Measurements from ENCODE around the gene RAC3. TPM values are rescaled to one million over a fixed set of nuclear protein-coding genes. Genes with fewer than 3 reads are reported as not detected.

Gene RAC3
- total RNA-seq, 2 experiments from 2014 or later: 6.4 to 6.8 TPM

DNA sequence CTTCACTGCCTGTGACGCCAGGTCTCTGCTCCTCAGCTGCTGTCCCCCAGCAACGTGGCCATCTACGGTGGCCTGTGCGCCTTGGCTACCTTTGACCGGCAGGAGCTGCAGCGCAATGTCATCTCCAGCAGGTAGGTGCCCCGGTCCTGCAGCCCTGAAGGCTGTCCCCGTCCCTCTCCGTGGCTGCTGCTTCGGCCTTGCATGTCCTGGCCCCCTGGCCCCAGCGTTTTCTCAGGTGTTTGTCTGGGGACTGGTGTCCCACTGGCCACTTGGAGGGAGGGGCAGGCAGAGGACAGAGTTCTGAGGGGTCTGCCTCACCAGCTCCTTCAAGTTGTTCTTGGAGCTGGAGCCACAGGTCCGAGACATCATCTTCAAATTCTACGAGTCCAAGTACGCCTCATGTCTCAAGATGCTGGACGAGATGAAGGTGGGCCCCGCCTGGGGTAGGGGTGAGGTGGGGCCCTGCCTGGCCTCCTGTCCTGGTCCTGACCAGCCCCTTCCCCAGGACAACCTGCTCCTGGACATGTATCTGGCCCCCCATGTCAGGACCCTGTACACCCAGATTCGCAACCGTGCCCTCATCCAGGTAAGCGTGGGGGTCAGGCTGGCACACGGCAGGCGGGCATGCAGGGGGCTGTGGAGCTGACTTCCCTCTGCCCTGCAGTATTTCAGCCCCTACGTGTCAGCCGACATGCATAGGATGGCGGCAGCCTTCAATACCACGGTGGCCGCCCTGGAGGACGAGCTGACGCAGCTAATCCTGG, 24.7 kb downstream of the RAC3 start:
- H3K9me3 Mint-ChIP-seq (ENCODE audit: low read depth): no peaks in the 10 kb centered on the region
- H3K36me3 Mint-ChIP-seq: peaks cover 3% of the 10 kb centered on the region
- H3K27me3 Mint-ChIP-seq: no peaks in the 10 kb centered on the region
- CTCF ChIA-PET: interaction anchor here (1.5 kb wide), 1 partner anchor 26 kb away, joined by 4 read pairs; no protein-coding TSS in a partner anchor
- ATAC-seq (no peak), DNase-seq (no peak)
- H3K4me1 Mint-ChIP-seq: peaks cover 18% of the 10 kb centered on the region
- no peak overlapping the region for H3K4me3 Mint-ChIP-seq
- H3K27ac Mint-ChIP-seq: no peak overlapping the region

DNA sequence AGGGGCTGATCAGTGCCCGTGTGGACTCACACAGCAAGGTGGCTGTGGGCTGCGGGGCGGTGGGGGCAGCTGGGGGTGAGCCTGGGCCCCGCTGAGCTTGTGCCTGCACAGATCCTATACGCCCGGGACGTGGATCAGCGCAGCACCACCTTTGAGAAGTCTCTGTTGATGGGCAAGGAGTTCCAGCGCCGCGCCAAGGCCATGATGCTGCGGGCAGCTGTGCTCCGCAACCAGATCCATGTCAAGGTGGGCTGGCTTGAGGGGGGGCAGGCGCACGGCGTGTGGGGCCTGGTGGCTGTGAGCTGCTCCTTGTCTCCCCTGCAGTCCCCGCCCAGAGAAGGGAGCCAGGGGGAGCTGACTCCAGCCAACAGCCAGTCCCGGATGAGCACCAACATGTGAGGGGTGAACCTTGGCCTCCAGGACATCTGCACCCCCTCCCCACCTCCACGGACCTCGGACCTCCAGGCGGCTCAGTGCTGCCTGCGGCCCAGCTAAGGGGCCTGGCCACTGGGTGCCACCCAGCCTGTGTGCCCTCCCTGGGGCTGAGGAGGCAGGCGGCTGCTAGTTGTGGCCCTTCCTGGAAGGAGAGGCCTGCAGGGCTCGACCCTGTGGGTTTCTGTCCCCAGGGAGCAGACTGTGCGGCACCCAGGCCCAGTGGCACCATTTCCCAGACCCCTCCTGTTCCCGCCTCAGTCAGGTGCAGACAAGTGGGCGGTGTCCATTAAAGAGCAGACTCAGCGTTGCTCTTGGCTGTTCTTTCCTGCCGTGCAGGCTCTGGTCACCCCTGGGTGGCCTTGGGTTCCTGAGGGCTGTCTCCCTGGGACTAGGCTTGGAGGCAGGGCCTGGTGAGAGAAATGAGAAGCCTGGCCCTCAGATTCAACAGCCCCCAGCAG, 25.5 kb downstream of the RAC3 start:
- H3K27me3 Mint-ChIP-seq: no peaks in the 10 kb centered on the region
- H3K36me3 Mint-ChIP-seq: peaks cover 3% of the 10 kb centered on the region
- no peak overlapping the region for H3K27ac Mint-ChIP-seq
- H3K9me3 Mint-ChIP-seq (ENCODE audit: low read depth): no peaks in the 10 kb centered on the region
- peaks cover 18% of the 10 kb centered on the region for H3K4me1 Mint-ChIP-seq
- CTCF ChIA-PET: interaction anchor here (1.5 kb wide), 1 partner anchor 26 kb away, joined by 4 read pairs; no protein-coding TSS in a partner anchor
- DNase-seq: no peak
- H3K4me3 Mint-ChIP-seq: no peak overlapping the region
- no peak for ATAC-seq

DNA sequence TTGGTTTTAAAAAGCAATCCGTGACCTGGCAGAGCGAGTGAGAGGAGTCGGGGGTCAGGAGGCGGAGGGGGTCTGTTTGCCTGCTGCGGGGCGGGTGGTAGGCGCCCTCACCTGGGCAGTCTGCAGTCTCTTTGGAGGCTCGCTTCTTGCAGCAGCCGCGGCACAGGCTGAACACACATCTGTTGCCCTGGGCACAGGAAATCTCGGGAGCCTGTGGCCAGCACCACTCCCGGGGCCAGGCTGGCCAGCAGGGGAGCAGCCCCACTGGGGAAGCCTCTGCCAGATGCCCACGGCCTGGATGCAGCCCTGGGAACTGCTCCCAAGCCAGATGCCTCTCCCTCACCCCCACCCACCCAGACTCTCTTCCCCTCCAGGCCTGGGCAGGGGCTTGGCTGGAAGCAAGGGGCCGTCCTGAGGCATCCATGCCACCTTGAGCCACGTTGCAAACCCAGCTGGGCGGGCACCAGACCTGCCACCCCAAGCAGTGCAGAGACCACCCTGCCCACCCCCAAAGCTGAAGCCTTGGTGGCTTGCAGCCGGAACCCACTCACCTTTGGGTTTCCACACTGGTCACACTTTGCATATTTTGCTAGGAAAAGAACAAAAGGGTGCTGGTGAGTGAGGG, 26.9 kb downstream of the RAC3 start:
- Mint-ChIP-seq H3K4me1 (peaks cover 11% of the 10 kb centered on the region), H3K27me3 (no peaks in the 10 kb centered on the region), H3K36me3 (peaks cover 3% of the 10 kb centered on the region), H3K4me3 (no peak overlapping the region), H3K27ac (no peak overlapping the region), H3K9me3 (ENCODE audit: low read depth) (no peaks in the 10 kb centered on the region)
- CTCF ChIA-PET: no interaction called here
- DNase-seq (no peak), ATAC-seq (no peak)

DNA sequence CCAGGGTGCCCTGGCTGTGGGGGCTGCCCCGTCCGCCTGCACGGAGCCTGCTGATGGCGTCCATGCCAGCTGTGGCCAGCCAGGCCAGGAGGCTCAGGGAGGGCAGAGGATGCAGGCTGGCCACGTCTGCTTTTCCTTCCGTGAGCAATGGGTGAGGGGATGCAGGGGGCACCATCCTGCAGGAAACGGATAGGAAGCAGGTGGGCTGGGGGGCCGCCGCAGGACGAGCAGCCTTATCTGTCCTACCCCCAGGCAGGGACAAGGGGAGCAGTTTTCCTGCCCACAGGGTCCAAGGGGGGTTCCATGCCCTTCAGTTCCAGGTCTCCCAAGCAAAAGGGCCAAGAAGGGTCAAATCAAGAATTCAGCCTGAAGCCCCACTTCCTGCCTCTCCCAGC, 27.4 kb downstream of the RAC3 start:
- H3K9me3 Mint-ChIP-seq (ENCODE audit: low read depth): no peaks in the 10 kb centered on the region
- no peak overlapping the region for H3K4me3 Mint-ChIP-seq
- no peaks in the 10 kb centered on the region for H3K27me3 Mint-ChIP-seq
- CTCF ChIA-PET: no interaction called here
- DNase-seq (no peak), ATAC-seq (no peak)
- H3K36me3 Mint-ChIP-seq: peaks cover 3% of the 10 kb centered on the region
- no peak overlapping the region for H3K27ac Mint-ChIP-seq
- peaks cover 7% of the 10 kb centered on the region for H3K4me1 Mint-ChIP-seq

DNA sequence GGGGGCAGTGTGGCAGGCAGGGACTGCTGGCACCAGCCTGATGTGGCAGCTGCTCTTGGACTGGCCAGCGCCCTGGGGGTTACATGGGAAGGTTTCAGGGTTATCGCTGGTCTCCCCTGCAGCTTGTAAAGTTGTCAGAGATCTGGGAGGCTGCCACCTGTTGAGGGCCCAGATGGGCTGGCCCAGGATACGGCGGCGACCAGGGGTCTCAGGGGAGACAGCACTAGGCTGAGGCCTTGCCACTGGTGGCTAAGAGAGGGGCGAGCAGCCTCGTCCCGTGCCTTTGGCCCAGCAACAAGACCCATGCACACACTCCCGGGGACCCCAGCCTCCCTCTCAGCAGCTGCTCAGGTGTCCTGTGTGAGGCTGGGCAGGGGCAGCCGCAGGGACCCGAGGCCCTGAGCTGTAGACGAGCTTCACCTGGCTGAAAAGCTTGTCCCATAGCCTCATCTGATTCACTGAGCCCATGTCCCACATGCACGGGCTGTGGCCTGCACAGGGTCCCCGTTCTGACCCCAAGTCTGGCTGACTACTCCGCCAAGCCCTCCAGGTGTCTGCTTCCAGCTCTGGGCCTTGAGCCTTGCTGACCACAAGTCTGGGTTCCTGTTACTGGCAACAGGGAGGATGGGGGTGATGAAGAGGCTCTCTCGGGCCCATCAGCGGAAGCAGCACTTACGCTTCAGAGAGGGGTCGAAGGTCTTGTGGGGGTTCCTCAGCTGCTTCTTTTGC, 28.0 kb downstream of the RAC3 start:
- no peaks in the 10 kb centered on the region for H3K27me3 Mint-ChIP-seq
- ATAC-seq (no peak), DNase-seq (no peak)
- H3K4me3 Mint-ChIP-seq: no peak overlapping the region
- no peak overlapping the region for H3K27ac Mint-ChIP-seq
- peaks cover 3% of the 10 kb centered on the region for H3K36me3 Mint-ChIP-seq
- H3K9me3 Mint-ChIP-seq (ENCODE audit: low read depth): no peaks in the 10 kb centered on the region
- peaks cover 12% of the 10 kb centered on the region for H3K4me1 Mint-ChIP-seq
- CTCF ChIA-PET: no interaction called here

DNA sequence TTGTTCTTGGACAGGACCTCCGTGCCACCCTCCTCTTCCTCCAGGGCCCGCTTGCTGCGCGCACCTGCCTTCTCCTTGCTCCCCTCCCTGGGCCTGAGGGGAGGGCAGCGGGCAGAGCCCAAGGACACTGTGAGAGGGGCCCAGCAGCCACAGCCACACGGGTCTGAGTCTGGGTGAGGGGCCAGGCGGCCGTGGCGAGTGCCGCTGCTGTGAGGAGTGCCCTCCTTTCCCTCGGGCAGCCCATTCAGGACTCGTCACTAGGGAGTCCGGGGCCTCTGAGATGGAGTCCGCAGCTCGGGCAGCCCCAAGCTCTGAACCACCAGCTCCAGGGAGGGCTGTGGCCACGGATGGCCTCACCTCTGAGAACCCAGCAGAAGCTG, 28.5 kb downstream of the RAC3 start:
- Mint-ChIP-seq H3K27ac (no peak overlapping the region), H3K4me3 (no peak overlapping the region), H3K9me3 (ENCODE audit: low read depth) (no peaks in the 10 kb centered on the region), H3K36me3 (peaks cover under 1% of the 10 kb centered on the region), H3K4me1 (peaks cover 11% of the 10 kb centered on the region), H3K27me3 (no peaks in the 10 kb centered on the region)
- ATAC-seq: no peak
- no peak for DNase-seq
- CTCF ChIA-PET: no interaction called here

DNA sequence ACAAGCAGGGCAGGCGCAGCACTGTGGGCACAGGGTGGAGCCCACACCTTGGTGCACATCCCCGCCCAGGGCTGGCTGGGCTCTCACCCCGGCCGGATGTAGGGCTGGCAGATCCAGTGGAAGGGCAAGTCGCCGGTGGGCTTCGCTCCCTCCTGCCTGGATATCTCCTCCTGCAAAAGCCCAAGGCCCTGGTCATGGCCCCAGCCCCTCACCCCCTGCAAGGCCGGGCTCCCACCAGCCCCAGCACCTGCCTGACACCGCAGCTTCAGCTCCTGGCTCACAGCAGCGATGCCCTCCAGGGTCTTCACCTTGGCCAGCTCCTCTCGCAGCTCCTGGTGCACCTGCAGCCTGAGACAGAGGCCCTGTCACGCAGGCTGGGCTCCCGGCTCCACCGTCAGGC, 29.1 kb downstream of the RAC3 start:
- CTCF ChIA-PET: no interaction called here
- ATAC-seq (no peak), DNase-seq (no peak)
- Mint-ChIP-seq H3K27ac (no peak overlapping the region), H3K9me3 (ENCODE audit: low read depth) (no peaks in the 10 kb centered on the region), H3K36me3 (no peaks in the 10 kb centered on the region), H3K4me3 (no peak overlapping the region), H3K27me3 (no peaks in the 10 kb centered on the region), H3K4me1 (peaks cover 8% of the 10 kb centered on the region)

DNA sequence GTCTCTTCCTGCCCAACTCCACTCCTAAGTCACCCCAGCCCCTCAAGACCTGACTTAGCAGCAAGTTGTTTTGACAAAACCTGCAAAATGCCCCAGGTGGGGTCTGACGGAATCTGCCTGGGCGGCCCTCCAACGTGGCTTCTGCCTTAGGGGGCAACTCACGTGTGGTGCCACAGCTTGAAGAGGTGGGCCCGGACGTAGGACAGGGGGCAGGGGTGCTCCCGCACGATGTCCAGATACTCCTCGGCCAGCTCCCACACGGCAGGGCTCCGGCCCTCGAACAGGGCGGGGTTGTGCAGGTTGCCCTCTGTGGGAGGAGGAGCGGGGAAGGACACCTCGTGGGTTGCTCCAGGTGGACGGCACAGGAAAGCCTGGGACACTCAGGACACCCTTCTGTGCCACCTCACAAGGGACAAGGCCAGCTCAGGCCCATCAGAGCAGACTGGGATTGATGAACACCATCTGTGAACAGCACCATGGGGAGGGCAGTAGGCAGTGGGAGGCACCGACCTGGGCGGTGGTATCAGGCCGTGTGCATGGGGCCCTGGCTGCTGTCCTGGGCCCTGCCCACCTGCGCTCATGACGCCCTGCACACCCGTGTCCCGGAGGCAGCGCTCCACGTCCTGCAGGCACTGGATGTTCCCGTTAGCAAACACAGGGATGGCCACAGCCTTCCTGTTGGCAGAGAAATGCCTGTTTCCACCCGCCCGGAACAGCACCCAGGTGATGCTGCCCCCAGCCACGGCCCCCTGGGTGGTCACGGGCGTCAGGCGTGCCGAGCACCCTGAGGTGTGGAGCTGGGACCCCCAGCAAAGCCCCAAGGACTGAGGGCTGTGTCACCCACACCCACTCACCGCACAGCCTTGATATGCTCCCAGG, 29.8 kb downstream of the RAC3 start:
- Mint-ChIP-seq H3K27me3 (no peaks in the 10 kb centered on the region), H3K4me3 (no peak overlapping the region), H3K4me1 (peaks cover 10% of the 10 kb centered on the region), H3K9me3 (ENCODE audit: low read depth) (no peaks in the 10 kb centered on the region), H3K36me3 (no peaks in the 10 kb centered on the region), H3K27ac (no peak overlapping the region)
- CTCF ChIA-PET: no interaction called here
- ATAC-seq: no peak
- no peak for DNase-seq

DNA sequence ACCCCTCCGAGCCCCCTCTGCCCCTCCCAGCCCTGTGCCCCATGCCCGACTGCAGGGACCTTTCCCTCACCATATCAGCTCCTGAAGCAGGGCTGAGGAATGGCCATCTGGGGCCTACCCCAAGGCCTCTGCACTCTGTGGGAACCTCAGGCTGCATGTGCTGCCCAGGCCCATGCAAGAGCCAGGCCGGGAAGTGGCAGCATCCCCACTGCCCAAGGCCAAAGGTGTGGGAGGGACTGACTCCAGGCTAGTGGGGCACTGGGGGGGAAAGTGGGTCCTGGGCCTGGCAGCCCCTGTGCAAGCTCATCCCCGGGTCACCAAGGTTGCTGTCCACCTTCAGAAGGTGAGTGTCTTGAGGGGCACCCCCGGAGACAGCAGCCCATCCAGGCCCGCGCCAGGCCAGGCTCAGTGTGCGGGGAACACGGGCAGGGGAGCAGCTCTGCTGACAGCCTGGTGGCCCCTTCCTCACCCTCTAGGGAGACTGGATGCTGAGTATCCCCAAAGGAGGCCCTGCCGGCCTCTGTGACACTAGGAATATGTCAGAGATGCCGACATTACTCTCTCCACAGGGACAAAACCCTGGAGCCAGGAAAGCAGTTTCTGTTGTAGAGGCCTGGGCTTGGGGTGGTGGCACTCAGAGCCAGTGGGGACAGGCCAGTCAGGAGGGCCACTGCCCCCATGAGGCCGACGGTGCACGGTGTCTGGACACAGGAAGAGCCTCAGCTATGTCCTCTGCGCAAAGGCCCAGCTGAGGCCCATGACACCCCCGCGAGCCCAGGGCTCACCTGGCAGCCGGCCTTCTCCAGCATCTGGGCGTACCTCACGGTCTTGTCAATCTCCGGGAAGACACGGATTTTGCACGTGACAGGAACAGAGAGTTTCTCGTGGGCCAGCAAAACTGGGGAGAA, 30.9 kb downstream of the RAC3 start:
- no peak for ATAC-seq
- CTCF ChIA-PET: no interaction called here
- H3K4me1 Mint-ChIP-seq: peaks cover 13% of the 10 kb centered on the region
- no peaks in the 10 kb centered on the region for H3K27me3 Mint-ChIP-seq
- no peak overlapping the region for H3K27ac Mint-ChIP-seq
- DNase-seq: no peak
- H3K36me3 Mint-ChIP-seq: no peaks in the 10 kb centered on the region
- no peaks in the 10 kb centered on the region for H3K9me3 Mint-ChIP-seq (ENCODE audit: low read depth)
- H3K4me3 Mint-ChIP-seq: no peak overlapping the region

DNA sequence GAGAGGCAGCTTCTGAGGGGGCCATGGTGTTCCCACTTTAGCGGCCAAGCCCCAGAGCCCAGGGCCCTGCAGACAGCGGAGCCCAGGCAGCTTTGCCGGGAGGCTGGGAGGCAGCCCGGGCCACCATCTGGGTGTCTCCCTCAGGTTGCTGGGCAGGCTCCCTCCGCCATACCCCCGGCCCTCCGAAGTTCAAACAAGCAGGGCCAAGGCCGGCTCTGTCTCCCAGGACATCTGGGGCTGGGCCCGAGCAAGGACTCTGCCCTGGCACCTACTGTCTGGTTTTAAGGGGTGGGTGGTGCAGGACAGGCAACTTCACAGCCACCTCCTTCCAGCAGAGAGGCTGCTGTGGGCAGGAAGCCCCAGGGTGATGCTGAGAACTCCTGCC, 31.5 kb downstream of the RAC3 start:
- H3K36me3 Mint-ChIP-seq: no peaks in the 10 kb centered on the region
- H3K4me1 Mint-ChIP-seq: peaks cover 13% of the 10 kb centered on the region
- no peak overlapping the region for H3K4me3 Mint-ChIP-seq
- CTCF ChIA-PET: no interaction called here
- no peak for ATAC-seq
- no peaks in the 10 kb centered on the region for H3K27me3 Mint-ChIP-seq
- no peaks in the 10 kb centered on the region for H3K9me3 Mint-ChIP-seq (ENCODE audit: low read depth)
- H3K27ac Mint-ChIP-seq: no peak overlapping the region
- DNase-seq: no peak

DNA sequence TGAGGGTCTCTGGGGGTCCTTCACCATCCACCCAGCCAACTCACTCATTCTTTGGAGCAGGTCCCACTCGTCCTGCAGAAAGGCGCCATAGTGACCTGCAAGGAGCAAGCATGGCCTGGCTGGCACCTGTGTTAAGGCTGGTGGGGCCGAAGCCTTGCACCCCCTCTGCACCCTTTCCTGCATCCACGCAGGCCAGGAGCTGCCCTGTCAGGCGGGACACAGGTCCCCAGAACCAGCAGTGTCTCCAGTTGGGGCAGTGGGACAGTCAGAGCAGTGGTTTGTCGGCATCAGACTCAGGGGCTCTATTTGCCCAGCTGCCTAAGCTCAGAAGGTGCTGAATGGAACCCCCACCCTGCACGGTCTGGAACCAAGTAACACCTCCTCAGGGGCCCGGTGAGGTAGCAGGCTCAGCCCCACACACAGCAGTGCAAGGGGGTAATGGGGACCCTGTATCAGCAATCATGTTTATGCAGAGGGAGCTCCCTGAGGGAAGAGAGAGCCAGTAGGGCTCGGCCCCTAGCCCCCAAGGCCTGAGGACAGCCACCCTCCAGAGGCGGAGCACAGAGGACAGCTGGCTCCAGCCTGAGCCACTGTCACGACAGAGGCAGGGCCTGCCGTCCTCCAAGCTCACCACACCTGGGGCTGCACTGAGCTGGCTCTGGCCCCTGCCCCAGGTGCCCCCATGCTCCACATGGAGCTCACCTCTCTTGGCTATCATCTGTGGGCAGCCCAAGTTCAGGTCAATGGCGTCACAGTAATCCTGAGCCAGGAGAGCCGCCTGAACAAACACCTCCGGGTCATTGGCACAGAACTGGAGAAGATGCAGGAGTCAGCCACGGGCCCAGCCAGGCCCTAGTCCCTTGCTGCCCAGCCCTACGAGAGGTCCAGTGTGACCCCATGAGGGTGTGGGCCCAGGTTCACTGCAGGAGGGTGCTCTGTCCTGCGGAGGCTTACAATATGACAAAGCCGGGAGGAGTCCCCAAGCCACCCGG, 32.2 kb downstream of the RAC3 start:
- Mint-ChIP-seq H3K4me1 (peaks cover 13% of the 10 kb centered on the region), H3K4me3 (peak overlapping the region; percentile 67), H3K9me3 (ENCODE audit: low read depth) (no peaks in the 10 kb centered on the region), H3K27ac (peak overlapping the region; percentile 64), H3K27me3 (no peaks in the 10 kb centered on the region), H3K36me3 (no peaks in the 10 kb centered on the region)
- CTCF ChIA-PET: interaction anchor here (1.6 kb wide), 1 partner anchor 49 kb away, joined by 4 read pairs; no protein-coding TSS in a partner anchor
- DNase-seq (no peak), ATAC-seq (no peak)

All from activated CD8-positive, alpha-beta memory T cell treated with anti-CD3 and anti-CD28 coated beads, Interleukin-2, amount 10 ng/mL, durations not matched to agents 7 days and 5 days (primary cell).